GM19193 (cell line): ENCODE data around the gene ERAS.

Experiments
- POLR2A ChIP-seq: IDR thresholded peaks from 4 replicates; pipeline ENCODE4 v1.6.1; 2011; ENCODE audit not compliant: insufficient read depth, insufficient read length; ENCODE audit errors: extremely low read depth

Gene ERAS, protein sequence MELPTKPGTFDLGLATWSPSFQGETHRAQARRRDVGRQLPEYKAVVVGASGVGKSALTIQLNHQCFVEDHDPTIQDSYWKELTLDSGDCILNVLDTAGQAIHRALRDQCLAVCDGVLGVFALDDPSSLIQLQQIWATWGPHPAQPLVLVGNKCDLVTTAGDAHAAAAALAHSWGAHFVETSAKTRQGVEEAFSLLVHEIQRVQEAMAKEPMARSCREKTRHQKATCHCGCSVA

DNA sequence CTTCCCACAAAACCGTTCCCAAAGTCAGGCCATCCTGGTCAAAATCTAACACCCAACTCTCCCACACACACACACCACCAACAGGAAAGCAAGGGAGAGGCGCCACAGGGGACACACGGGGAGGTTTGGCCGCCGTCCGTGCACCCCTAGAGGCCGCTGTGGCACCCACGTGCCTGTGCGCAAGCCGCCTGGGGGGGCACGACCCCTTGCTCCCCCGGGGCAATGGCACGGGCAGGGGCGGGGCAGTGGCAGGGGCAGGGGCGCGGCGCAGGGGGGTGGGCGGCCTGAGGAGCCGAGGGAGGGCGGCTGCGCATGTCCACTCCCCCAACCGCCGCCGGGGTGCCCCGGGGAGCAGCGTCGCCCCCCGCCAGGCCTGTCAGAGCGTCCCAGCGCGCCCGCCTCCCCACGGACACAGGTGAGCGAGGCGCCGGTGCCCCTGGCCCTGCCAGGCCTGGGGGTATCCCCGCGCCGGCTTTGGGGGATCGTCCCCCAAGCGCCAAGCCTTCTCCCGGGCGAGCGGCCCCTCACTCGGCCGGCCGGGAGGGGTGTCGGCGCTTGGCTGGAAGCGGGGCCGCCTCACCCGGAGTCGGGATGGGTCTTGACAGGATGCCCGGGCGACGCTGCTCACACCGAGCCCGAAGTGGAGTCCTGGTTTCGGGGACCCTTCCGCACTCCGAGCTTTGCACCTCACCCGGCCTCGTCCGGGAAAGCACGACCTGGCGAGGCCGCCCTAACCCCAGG is at the start of gene ERAS:
TSS of gene ERAS (plus strand) at position 379 of the 741 bp plus-strand sequence. CDS start 2,611 bp downstream, outside the sequence.
- TF ChIP-seq POLR2A = no peak

DNA sequence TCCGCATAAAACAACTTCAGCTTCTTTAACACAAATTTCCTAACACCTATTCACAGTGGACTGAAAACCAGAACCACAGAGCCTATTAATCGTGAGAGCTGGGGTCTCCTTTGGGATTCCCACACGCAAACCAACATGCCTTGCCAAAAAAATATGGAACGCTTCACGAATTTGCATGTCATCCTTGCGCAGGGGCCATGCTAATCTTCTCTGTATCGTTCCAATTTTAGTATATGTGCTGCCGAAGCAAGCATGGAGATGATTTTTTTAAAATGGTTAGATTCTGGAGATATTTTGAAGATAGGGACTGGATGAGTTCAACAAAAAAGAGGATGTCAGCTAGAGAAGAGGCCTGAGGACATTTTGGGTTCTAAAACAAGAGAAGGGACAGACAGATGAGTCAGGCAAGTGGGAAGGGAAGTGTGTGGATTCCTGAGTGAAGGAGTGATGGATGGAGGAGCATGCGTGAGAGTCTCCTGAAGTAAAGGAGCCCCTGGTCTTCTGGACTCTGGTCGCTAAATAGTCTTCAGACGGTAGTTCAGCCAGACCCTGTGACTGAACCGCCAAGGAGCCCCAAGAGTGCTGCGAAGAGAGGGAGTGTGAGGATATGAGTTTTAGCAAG is 49.4 kb upstream of the ERAS start:
- TF ChIP-seq POLR2A = no peak

DNA sequence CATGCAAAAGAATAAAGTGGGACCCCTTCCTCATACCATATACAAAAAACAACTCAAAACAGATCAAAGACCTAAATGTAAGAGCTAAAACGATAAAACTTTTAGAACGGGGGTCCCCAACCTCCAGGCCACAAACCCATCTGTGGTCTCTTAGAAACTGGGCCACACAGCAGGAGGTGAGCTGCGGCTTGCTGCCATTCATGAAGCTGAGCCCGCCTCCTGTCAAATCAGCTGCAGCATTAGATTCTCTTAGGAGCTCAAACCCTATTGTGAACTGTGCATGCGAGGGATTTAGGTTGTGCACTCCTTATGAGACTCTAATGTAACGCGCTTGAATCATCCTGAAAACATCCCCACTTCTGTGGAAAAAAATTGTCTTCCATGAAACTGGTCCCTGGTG is 46.9 kb upstream of the ERAS start:
- no peak for TF ChIP-seq POLR2A

DNA sequence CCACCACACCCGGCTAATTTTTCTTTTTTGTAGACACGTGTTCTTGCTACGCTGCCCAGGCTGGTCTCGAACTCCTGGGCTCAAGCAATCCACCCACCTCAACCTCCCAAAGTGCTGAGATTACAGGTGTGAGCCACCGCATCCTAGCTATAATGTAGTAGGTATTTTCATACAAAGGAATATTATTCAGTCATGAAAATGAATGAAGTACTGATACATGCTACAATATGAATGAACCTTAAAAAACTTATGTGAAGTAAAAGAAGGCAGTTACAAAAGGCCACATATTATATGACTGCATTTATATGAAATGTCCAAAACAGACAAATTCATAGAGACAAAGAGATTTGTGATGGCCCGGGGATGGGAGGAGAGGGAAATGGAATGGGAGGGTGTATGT is 44.6 kb upstream of the ERAS start:
- no peak for TF ChIP-seq POLR2A

DNA sequence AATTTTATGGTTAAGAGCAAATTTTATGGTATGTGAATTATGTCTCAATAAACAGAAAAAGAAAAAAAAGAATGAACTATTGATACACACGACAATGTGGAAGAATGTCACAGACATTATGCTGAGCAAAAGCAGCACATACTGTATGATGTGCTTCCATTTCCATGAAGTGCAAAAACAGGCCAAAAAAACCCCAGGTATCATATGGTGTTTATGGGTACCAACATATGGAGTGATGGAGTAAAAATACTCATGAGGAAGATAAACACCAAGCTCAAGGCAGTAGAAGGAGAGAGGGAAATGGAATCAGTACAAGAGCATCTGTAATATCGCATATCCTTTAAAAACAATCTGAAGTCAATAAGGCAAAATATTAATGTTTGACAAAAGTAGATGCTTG is 44.1 kb upstream of the ERAS start:
- TF ChIP-seq POLR2A = no peak

DNA sequence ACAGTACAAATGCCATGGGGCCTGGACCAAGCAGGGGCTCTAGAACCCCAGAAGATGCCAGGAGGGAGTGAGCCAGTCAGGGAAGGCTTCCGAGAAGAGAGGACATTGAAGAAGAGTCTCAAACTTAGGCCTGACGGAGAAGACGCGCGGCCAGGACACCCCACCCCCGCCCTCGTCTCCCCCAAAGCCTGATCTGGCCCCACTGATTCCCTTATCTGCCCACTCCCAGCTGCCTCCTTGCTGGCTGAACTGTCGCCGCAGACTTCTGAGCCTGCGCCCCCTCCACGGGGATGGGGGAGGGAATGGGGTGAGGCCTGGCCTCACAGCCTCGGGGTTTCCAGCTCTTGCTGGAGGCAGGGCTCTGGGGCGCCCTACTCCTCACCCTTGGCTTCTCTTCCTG is 43.5 kb upstream of the ERAS start:
- no peak for TF ChIP-seq POLR2A

DNA sequence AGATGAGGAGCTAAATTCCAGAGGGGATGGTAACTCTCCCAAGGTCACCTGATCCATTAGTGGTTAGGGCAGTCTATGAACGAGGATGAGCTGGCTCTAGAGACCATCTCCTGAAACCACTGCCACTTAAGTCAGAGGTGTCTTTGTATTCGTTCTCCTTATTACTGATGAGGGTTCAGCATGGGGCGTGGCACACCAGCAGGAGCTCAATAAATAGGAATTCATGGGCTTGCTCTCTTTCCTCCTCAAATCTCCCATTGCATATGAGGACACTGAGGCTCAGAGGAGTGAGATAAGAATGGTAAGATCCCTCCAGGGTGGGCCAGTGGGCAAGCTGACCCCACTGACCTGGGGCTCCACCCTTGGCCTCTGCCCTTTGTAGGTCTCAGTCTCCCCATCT is 41.6 kb upstream of the ERAS start:
- TF ChIP-seq POLR2A = no peak

DNA sequence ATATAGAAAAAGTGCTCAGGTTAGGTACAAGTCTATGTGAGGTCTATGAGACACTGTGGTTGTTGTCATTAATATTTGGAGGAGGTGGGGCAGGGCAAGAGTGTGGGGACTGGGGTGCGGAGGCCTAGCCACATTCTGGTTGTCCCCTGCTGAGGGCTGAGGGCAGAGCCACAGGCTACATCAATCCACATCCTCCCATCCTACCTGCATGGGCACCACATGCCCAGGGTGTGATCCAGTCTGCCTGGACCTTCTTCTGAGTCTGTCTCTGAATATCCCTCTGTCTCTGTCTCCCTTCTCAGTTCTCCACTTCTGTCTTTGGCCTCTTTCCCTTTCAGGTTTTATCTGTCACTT is 41.1 kb upstream of the ERAS start:
- no peak for TF ChIP-seq POLR2A

DNA sequence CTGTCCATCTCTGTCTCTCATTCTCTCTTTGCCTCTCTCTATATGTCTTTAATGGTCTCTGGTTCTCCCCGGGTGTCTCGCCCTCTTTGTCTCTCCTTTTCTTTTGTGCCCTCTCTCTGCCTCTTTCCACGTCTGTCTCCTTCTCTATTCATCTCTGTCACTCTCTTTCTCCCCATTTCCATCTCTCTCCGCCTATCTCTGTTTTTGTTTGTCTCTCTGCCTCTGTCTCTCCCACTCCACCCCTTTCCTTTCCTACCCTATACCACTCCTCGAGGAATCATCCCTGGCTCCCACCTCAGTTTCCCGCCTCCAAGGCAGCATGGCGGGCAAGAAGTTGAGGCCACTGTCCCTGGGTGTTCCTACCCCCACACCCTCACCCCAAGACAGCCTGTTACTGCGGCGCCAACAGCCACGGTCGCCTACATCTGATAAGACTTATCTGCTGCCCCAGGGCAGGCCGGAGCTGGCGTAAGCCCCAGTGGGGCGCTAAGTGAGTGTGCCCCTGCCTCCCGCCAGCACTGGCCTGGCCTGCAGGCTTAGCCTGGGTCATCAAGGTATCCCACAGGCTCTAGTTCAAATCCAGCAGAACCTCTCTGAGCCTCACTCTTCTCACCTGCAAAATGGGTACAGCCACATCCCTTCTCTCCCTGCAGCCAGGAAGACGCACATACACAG is 40.6 kb upstream of the ERAS start:
- TF ChIP-seq POLR2A = no peak

DNA sequence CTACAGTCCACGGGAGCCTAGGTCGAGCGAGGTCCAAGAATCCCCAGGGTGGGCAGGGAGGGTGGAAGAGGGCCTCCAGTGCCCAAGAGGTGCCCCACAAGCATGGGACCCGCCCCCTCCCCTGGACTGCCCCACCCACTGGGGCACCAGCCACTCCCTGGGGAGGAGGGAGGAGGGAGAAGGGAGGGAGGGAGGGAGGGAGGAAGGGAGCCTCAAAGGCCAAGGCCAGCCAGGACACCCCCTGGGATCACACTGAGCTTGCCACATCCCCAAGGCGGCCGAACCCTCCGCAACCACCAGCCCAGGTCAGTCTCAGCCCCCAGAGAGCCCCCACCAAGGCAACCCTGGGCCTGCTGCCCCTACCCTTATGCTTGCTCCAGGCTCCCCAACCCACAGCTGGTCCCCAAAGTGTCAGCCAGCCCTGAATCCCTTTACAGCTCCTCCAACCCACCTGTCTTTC is 39.9 kb upstream of the ERAS start, which contains the start of gene GATA1:
TSS of gene GATA1 (plus strand) at position 250 of the 460 bp plus-strand sequence. CDS start 4,520 bp downstream, outside the sequence.
- TF ChIP-seq POLR2A = no peak

DNA sequence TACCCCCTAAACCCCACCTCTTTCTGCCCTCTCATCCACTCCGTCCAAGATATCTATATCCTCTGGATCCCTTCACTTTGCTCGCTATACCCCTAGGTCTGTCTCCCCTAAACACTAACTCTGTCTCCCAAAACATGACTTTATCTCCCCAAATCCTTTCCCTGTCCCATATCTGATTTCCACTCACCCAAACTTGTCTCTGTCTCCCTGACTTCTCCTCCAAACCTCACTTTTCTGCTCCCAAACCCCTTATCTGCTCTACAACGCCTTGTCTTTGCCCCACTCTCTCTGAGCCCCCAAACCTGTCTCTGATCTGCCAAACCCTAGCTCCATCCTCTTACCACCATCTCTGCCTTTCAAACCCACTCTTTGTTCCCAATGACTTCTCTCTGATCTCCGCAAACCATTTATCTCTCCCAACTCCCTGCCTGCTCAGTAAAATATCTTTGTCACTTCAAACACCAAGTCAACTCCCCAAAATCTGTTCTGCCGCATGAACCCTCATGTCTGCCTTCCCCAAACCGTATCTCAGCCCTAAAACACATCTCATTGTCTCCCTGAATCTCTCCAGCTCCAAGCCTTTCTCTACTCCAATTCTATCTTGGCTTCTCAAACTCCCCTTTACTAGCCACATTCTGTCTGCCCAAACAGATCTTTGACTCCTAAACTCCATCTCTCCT is 39.3 kb upstream of the ERAS start:
- no peak for TF ChIP-seq POLR2A

DNA sequence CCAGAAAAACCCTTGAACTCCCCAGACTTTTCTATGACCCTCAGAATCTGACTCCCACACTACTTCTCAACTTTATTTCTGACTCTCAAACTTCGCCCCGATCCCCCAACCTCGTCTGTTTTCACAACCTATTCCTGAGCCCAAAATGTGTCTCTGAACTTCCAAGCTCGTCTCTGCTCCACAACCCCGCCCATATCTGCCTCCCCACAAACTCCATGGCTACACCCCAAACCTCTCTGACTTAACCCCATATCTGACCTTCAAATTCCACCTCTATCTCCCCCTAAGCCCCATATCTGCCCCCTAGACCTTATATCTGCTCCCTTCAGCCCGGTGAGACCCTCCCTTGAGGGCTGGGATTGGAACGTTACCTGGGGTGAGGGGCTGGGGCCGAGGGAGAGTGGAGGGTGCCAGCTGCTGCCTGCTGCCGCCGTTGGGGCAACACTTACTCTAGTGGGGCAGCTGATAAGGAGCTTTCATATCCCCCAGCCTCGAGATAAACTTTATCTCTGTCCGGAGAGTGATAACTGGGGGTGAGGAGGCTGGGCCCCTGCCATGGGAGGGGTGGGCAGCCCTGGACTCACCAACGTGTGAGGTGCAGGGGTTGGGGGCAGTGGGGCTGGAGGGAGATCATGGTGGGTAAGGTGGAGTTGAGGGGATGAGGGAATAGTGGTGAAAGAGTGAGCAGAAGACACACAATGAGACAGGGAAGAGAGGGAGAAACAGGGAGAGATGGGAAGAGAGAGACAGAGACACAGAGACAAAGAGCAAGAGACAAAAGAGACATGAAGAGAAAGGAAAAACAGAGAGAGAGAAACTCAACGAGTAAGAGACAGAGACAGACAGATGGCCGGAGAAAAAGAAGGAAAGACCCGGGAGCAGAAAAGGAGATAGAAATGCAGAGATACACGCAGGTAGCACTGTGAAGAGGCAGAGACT is 38.5 kb upstream of the ERAS start:
- TF ChIP-seq POLR2A = no peak

DNA sequence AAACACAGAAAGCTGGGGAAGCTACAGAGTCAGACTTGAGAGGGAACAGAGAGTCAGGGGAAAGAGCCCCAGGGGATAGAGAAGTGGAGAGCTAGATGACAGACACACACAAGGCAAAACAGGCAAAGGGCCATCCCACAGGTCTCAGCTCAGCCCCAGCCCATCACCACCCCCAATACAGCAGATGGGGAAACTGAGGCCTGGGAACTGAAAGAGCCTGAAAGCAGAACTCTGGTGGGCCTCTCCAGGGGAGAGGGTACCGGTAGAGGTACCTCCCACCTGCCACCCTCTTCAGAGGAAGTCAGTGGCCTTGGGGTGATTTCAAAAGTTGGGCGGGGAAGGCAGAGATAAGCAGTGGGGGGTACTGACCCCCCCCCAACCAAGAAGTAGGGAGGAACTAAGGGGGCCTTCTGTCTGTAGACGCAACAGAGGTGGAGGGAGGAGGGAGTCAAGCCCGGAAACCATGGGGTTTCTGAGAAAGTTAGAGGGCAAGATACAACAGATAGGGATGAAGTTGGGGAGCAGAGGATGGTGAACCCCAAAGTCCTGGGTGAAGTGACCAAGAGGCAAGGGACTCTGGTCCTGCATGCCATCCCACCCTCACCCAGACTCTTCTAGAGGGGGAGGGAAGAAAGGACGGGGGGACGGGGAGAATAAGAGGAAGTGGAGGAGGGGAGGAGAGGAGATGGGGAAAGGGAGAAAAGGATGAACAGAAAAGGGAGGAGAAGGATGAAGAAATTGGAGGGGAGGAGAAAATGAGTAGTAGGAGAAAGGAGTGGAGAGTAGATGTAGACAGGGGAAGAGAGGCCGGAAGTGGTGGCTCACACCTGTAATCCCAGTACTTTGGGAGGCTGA is 36.7 kb upstream of the ERAS start:
- TF ChIP-seq POLR2A = no peak

DNA sequence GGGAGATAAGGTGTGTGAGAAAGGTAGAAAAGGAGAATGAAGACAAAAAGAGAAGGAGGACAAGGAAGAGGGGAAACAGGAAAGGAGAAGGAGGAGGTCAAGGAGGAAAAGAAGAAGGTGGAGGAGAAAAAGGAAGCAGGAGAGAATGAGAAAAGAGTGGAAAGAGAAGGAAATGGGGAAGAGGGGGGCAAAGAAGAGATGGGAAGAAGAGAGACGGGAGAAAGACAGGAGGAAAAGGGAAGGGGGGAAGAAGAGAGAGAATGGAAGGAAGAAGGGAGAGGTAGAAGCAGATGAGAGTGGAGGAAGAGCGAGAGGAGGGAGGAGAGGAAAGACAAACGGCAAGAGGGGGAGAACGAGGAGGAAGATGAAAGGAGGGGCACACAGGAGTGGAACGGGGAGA is 35.8 kb upstream of the ERAS start:
- no peak for TF ChIP-seq POLR2A
